MCF 10A (cell line): ENCODE measurements around the gene COX10. TPM values are rescaled to one million over a fixed set of nuclear protein-coding genes. Genes with fewer than 3 reads are reported as not detected.

Experiments used
- BruUV-seq: library from RNA; stranded (reverse); fragments of 400-500 nt; replicated peaks from 2 replicates; lab custom pipeline; 2021; lab: Mats Ljungman, UMichigan
- CTCF ChIA-PET: fragments of 300-600 bp; sonication (Branson Sonifier 250); formaldehyde crosslinking; extraction: SDS; loops from one replicate; lab custom pipeline; 2021; ENCODE audit warnings: antibody characterized with exemption, inconsistent platforms; lab: Yijun Ruan, JAX
- POLR2A ChIA-PET: fragments of 300-600, 350-650 bp; sonication (Branson Sonifier 250); formaldehyde crosslinking; extraction: SDS; loops from one replicate; lab custom pipeline; 2020; ENCODE audit warnings: antibody characterized with exemption, inconsistent platforms; lab: Yijun Ruan, JAX
- DNase-seq: peaks from one replicate; pipeline ENCODE4 v3.0.0-alpha.2; 2018; ENCODE audit not compliant: unreplicated experiment
- H3K27ac Mint-ChIP-seq: one replicate; pipeline ENCODE4 v1.8.0; 2022; ENCODE audit warnings: mild to moderate bottlenecking, low read depth, mixed read lengths; ENCODE audit not compliant: unreplicated experiment
- H3K27me3 Mint-ChIP-seq: one replicate; pipeline ENCODE4 v1.8.0; 2022; ENCODE audit warnings: mixed read lengths; ENCODE audit not compliant: insufficient read depth, unreplicated experiment
- H3K36me3 Mint-ChIP-seq: one replicate; pipeline ENCODE4 v1.8.0; 2022; ENCODE audit warnings: mild to moderate bottlenecking, moderate library complexity, mixed read lengths; ENCODE audit not compliant: insufficient read depth, unreplicated experiment
- H3K4me1 Mint-ChIP-seq: one replicate; pipeline ENCODE4 v1.8.0; 2022; ENCODE audit warnings: mixed read lengths; ENCODE audit not compliant: insufficient read depth, unreplicated experiment
- H3K4me3 Mint-ChIP-seq: one replicate; pipeline ENCODE4 v1.8.0; 2022; ENCODE audit warnings: mild to moderate bottlenecking, moderate library complexity, mixed read lengths; ENCODE audit not compliant: unreplicated experiment
- H3K9me3 Mint-ChIP-seq: one replicate; pipeline ENCODE4 v1.8.0; 2022; ENCODE audit warnings: mixed read lengths; ENCODE audit not compliant: unreplicated experiment
- intact Hi-C: fragments of 100-400 bp; cut with micrococcal nuclease; formaldehyde crosslinking; loops from 2 replicates; pipeline ENCODE4 v1.14.1; 2022
- total RNA-seq: library from RNA; stranded (reverse); gene quantifications from 2 replicates; pipeline ENCODE4 v1.2.3, GENCODE V29; 2022
- TF ChIP-seq, protein P1 (sequence below): fragments of 200-600 bp; IDR thresholded peaks from one replicate; pipeline ENCODE4 v1.8.0; 2022; ENCODE audit warnings: antibody characterized with exemption, mild to moderate bottlenecking; ENCODE audit not compliant: unreplicated experiment

The COX10 gene
- total RNA-seq, 1 experiment from 2014 or later: 21.0 TPM

DNA sequence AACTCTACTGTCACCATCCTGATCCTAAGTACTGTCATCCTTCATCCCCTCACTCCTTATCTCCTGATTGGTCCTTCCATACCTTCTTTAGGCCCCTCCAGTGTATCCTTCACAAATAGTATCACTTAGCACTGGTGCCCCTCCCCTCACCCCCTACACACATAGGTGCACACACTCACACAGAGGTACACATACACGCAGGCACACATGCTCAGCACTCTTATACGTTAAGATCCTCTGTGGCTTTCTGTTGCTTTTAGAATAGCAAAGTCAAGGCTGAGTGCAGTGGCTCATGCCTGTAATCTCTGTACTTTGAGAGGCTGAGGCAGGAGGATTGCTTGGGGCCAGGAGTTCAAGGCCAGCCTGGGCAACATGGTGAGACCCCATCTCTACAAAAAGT lies 135.2 kb downstream of the COX10 start:
- H3K4me3 Mint-ChIP-seq: no peak overlapping the region
- no peak for DNase-seq
- H3K4me1 Mint-ChIP-seq: peaks cover 34% of the 10 kb centered on the region
- TF ChIP-seq, protein P1, sequence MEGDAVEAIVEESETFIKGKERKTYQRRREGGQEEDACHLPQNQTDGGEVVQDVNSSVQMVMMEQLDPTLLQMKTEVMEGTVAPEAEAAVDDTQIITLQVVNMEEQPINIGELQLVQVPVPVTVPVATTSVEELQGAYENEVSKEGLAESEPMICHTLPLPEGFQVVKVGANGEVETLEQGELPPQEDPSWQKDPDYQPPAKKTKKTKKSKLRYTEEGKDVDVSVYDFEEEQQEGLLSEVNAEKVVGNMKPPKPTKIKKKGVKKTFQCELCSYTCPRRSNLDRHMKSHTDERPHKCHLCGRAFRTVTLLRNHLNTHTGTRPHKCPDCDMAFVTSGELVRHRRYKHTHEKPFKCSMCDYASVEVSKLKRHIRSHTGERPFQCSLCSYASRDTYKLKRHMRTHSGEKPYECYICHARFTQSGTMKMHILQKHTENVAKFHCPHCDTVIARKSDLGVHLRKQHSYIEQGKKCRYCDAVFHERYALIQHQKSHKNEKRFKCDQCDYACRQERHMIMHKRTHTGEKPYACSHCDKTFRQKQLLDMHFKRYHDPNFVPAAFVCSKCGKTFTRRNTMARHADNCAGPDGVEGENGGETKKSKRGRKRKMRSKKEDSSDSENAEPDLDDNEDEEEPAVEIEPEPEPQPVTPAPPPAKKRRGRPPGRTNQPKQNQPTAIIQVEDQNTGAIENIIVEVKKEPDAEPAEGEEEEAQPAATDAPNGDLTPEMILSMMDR: no peak
- H3K9me3 Mint-ChIP-seq: no peaks in the 10 kb centered on the region
- no peak overlapping the region for H3K27ac Mint-ChIP-seq
- POLR2A ChIA-PET: no interaction called here
- intact Hi-C loops: loop anchor here (10.0 kb wide), 1 partner anchor 140 kb away; the partner anchor contains the start of gene COX10
- H3K27me3 Mint-ChIP-seq: no peaks in the 10 kb centered on the region
- CTCF ChIA-PET: no interaction called here
- peaks cover 29% of the 10 kb centered on the region for H3K36me3 Mint-ChIP-seq
- no TSS peak for BruUV-seq

DNA sequence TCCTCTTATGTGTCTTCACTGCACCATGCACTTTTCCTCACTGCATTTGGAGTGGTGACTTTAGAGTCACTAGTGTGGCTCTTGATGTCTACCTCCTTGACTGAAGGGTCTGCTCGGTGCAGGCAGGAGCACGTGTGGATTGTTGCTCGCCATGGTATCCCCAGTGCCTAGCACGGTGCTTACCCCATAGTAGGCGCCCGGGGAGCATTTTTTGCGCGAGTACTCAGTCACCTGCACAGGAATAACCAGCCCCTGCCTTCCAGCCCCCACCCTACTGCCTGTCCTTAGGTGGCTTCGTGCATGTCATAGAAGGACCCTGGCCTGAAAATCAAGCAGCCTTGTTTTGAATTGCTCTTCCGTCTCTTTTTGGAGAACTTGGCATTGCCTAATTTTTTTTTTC lies 136.1 kb downstream of the COX10 start:
- Mint-ChIP-seq H3K27me3 (no peaks in the 10 kb centered on the region), H3K4me3 (no peak overlapping the region), H3K4me1 (peaks cover 34% of the 10 kb centered on the region), H3K27ac (peak overlapping the region; percentile 50), H3K9me3 (no peaks in the 10 kb centered on the region), H3K36me3 (peaks cover 32% of the 10 kb centered on the region)
- POLR2A ChIA-PET: interaction anchor here (0.6 to 1.8 kb wide), 7 partner anchors 9 to 821 kb away, joined by 3 to 6 read pairs (median 5); no protein-coding TSS in a partner anchor
- BruUV-seq: no TSS peak
- intact Hi-C loops: loop anchor here (5.0 to 10.0 kb wide), 3 partner anchors 97 to 858 kb away; partner anchors contain the start of genes COX10 and HS3ST3B1
- DNase-seq: no peak
- TF ChIP-seq, protein P1: no peak
- CTCF ChIA-PET: no interaction called here

DNA sequence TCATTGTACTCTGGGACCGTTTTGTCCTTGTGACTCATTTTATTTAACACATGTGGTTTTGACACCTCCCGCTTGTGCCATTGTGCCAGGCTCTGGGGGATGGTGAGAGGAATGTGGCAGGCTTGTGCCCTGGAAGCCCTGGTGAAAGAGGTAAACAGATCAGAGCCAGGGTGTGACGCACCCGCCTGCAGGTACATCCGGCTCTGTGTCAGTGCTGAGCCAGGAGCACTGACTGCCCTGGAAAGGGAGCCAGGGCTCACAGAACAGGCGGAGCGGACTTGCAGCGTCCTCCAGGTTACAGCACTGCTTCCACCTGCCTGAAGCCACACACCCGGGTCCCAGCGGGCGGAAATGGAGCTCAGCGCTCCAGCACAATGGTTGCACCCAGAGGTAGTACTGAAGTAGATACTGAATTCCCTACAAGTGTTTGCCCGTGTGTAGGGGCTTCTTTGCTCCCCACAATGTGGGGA lies 136.7 kb downstream of the COX10 start:
- Mint-ChIP-seq H3K36me3 (peaks cover 37% of the 10 kb centered on the region), H3K4me3 (no peak overlapping the region), H3K4me1 (peaks cover 29% of the 10 kb centered on the region), H3K9me3 (no peaks in the 10 kb centered on the region), H3K27ac (peak overlapping the region; percentile 50), H3K27me3 (no peaks in the 10 kb centered on the region)
- intact Hi-C loops: loop anchor here (2.0 to 10.0 kb wide), 4 partner anchors 96 to 859 kb away; partner anchors contain the start of genes COX10 and HS3ST3B1
- peak; percentile 98 for DNase-seq
- TF ChIP-seq, protein P1: no peak
- no TSS peak for BruUV-seq
- CTCF ChIA-PET: interaction anchor here (0.5 to 0.7 kb wide), 4 partner anchors 17 to 958 kb away, joined by 3 to 5 read pairs (median 3); no protein-coding TSS in a partner anchor
- POLR2A ChIA-PET: interaction anchor here (0.5 to 1.8 kb wide), 14 partner anchors 8 to 822 kb away, joined by 3 to 6 read pairs (median 3); no protein-coding TSS in a partner anchor

DNA sequence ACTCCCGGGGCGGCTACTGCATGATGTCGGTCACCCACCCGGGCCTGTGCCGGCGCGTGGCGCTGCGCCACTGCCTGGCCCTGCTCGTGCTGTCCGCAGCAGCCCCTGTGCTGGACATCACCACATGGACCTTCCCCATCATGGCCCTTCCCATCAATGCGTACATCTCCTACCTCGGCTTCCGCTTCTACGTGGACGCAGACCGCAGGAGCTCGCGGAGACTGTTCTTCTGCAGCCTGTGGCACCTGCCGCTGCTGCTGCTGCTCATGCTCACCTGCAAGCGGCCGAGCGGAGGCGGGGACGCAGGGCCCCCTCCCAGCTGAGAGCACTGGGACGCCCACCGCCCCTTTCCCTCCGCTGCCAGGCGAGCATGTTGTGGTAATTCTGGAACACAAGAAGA lies 137.6 kb downstream of the COX10 start:
- intact Hi-C loops: loop anchor here (2.0 to 10.0 kb wide), 4 partner anchors 95 to 860 kb away; partner anchors contain the start of genes COX10 and HS3ST3B1
- ChIA-PET CTCF (interaction anchor here (0.6 to 1.2 kb wide), 3 partner anchors 92 to 806 kb away, joined by 3 to 9 read pairs (median 5); no protein-coding TSS in a partner anchor), POLR2A (interaction anchor here (1.3 to 1.8 kb wide), 2 partner anchors 95 to 432 kb away, joined by 3 to 5 read pairs; no protein-coding TSS in a partner anchor)
- H3K4me1 Mint-ChIP-seq: peaks cover 21% of the 10 kb centered on the region
- no TSS peak for BruUV-seq
- no peak for DNase-seq
- H3K27me3 Mint-ChIP-seq: no peaks in the 10 kb centered on the region
- H3K9me3 Mint-ChIP-seq: no peaks in the 10 kb centered on the region
- H3K27ac Mint-ChIP-seq: no peak overlapping the region
- TF ChIP-seq, protein P1: no peak
- H3K4me3 Mint-ChIP-seq: no peak overlapping the region
- H3K36me3 Mint-ChIP-seq: peaks cover 45% of the 10 kb centered on the region
